Activated naive CD4-positive, alpha-beta T cell treated with anti-CD3 and anti-CD28 coated beads for 36 hours (primary cell): ENCODE results near the gene TMEM235. TPM values are rescaled to one million over a fixed set of nuclear protein-coding genes. Genes with fewer than 3 reads are reported as not detected.

Source experiments
- CTCF ChIA-PET: fragments of 350-600 bp; sonication (Branson Sonifier 250); formaldehyde crosslinking; loops from one replicate; lab custom pipeline; 2021; ENCODE audit warnings: antibody characterized with exemption; lab: Charles Lee
- DNase-seq: peaks from one replicate; pipeline ENCODE4 v3.0.0-alpha.2; 2020
- H3K27ac Mint-ChIP-seq: one replicate; pipeline ENCODE4 v1.8.0; 2021; ENCODE audit warnings: mild to moderate bottlenecking, mixed read lengths
- H3K27me3 Mint-ChIP-seq: one replicate; pipeline ENCODE4 v1.8.0; 2021; ENCODE audit warnings: low read depth, mixed read lengths
- H3K36me3 Mint-ChIP-seq: one replicate; pipeline ENCODE4 v1.8.0; 2021; ENCODE audit warnings: low read depth, mixed read lengths
- H3K4me1 Mint-ChIP-seq: one replicate; pipeline ENCODE4 v1.8.0; 2021; ENCODE audit warnings: low read depth, mixed read lengths
- H3K4me3 Mint-ChIP-seq: one replicate; pipeline ENCODE4 v1.8.0; 2021; ENCODE audit warnings: mild to moderate bottlenecking, moderate library complexity, mixed read lengths
- H3K9me3 Mint-ChIP-seq: one replicate; pipeline ENCODE4 v1.8.0; 2021; ENCODE audit warnings: mixed read lengths
- intact Hi-C: fragments of 100-400 bp; cut with micrococcal nuclease; formaldehyde crosslinking; loops from one replicate; pipeline ENCODE4 v1.15.1; 2023
- total RNA-seq, 2 experiments: library from RNA; stranded (reverse); gene quantifications; one replicate each; pipeline ENCODE4 v1.2.3, GENCODE V29; 2021

Gene TMEM235
- total RNA-seq, 2 experiments from 2014 or later, result not detected

DNA sequence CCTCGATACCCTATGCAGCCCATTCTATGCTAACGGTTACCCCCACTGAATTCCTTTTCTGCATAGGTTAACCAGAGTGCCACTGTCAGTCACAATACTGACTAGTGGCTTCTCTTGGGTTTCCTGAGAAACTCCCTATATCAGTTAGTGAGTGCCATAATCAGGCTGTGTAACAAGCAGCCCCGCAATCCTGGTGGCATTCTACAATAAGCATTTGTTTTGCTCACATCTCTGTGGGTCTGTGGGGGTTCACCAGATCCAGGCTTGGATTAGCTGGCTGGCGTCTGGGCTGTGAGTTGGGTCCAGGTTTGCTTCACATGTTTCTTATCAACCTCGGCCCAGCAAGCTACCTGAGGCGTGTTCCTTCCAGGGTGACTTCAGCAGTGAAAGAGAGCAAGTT is 42.4 kb downstream of the TMEM235 start:
- H3K27ac Mint-ChIP-seq, result no peak overlapping the region
- H3K4me1 Mint-ChIP-seq, result peaks cover 48% of the 10 kb centered on the region
- no peaks in the 10 kb centered on the region for H3K27me3 Mint-ChIP-seq
- H3K4me3 Mint-ChIP-seq, result no peak overlapping the region
- H3K36me3 Mint-ChIP-seq, result no peaks in the 10 kb centered on the region
- CTCF ChIA-PET, result interaction anchor here (0.5 to 1.4 kb wide), 2 partner anchors 9 to 15 kb away, joined by 3 to 6 read pairs; no protein-coding TSS in a partner anchor
- no peaks in the 10 kb centered on the region for H3K9me3 Mint-ChIP-seq
- no peak for DNase-seq
- intact Hi-C loops, result loop anchor here (2.0 kb wide), 2 partner anchors 15 to 23 kb away; no protein-coding TSS in a partner anchor

DNA sequence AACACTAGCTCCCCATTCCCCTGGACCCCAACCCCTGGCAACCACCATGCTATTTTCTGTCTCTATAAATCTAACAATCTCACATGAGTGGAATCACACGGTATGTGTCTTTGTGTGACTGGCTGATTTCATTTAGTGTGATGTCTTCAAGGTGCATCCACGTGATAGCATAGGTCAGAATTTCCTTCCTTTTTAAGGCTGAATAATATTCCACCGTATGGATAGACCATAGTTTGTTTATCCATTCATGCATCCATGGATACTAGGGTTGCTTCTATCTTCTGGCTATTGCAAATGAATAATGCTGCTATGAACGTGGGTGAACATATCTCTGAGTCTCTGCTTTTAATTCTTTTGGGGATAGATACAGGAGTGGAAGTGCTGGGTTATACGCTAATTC is 43.9 kb downstream of the TMEM235 start:
- H3K27me3 Mint-ChIP-seq, result no peaks in the 10 kb centered on the region
- peaks cover 51% of the 10 kb centered on the region for H3K4me1 Mint-ChIP-seq
- no peak overlapping the region for H3K27ac Mint-ChIP-seq
- no peaks in the 10 kb centered on the region for H3K9me3 Mint-ChIP-seq
- H3K36me3 Mint-ChIP-seq, result no peaks in the 10 kb centered on the region
- no peak for DNase-seq
- no peak overlapping the region for H3K4me3 Mint-ChIP-seq
- intact Hi-C loops, result no loop called here
- CTCF ChIA-PET, result interaction anchor here (0.6 to 1.1 kb wide), 4 partner anchors 15 to 163 kb away, joined by 3 to 4 read pairs (median 4); no protein-coding TSS in a partner anchor

DNA sequence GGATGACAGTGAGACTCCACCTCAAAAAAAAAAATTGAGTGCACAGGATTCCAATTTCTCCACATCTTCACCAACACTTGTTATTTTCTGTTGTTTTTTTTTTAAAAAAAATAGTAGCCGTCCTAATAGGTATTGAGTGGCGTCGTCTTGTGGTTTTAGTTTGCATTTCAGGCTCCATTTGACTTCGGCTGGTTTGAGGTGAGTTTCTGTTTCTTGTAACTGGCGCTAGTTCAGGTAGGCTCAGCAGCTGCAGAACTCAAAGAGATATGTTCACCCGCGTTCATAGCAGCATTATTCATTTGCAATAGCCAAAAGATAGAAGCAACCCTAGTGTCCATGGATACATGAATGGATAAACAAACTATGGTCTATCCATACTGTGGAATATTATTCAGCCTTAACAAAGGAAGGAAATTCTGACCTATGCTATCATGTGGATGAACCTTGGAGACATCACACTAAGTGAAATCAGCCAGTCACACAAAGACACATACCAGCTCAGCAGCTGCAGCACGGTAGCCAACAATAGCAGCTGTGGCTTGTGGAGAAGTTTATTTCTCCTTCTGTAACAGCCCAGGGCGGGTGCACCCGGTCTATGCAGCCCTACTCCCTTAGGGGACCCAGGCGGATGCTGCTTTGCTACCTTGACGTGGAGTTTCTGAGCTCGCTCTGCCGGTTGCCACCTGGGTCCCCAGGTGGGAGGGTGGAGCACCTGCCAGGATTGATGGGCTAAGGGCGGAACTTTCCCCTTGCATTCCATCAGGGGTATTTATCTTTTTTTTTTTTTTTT is 44.9 kb downstream of the TMEM235 start:
- Mint-ChIP-seq H3K4me1 (peaks cover 45% of the 10 kb centered on the region), H3K4me3 (peak overlapping the region; percentile 9), H3K9me3 (no peaks in the 10 kb centered on the region), H3K27me3 (no peaks in the 10 kb centered on the region), H3K27ac (peak overlapping the region; percentile 54), H3K36me3 (no peaks in the 10 kb centered on the region)
- CTCF ChIA-PET, result interaction anchor here (0.6 to 0.8 kb wide), 5 partner anchors 13 to 164 kb away, joined by 3 to 4 read pairs (median 4); no protein-coding TSS in a partner anchor
- intact Hi-C loops, result no loop called here
- DNase-seq, result peak; percentile 39

DNA sequence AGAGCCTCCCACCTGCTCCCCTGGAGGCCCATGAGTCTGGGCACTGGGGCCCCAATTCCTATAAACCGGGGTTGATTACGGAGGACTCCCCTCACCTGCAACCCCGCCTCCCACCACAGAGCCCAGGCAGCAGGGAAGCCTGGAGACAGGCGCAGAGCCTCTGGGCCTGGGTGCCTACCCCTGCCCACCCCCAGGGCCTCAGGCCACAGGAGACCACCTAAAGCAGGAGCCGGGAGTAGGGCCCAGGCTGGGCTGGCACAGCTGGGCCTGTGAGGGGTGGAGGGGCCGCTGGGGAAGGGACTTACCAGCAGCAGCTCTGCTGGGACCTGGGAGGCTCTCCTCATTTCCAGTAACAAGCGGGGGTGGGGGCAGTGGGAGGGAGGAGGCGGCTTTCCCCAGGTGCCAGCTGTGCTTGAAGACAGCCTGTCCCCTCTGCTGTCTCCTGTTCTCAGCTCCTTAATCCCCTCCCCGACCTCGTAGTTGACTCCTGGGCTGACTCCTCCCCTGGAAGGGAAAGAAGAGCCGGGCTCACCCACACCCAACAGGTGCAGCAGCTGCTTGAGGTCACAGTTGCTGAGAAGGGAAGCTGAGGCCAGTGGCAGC is 46.8 kb downstream of the TMEM235 start:
- peak overlapping the region; percentile 56 for H3K4me3 Mint-ChIP-seq
- intact Hi-C loops, result no loop called here
- no peaks in the 10 kb centered on the region for H3K36me3 Mint-ChIP-seq

DNA sequence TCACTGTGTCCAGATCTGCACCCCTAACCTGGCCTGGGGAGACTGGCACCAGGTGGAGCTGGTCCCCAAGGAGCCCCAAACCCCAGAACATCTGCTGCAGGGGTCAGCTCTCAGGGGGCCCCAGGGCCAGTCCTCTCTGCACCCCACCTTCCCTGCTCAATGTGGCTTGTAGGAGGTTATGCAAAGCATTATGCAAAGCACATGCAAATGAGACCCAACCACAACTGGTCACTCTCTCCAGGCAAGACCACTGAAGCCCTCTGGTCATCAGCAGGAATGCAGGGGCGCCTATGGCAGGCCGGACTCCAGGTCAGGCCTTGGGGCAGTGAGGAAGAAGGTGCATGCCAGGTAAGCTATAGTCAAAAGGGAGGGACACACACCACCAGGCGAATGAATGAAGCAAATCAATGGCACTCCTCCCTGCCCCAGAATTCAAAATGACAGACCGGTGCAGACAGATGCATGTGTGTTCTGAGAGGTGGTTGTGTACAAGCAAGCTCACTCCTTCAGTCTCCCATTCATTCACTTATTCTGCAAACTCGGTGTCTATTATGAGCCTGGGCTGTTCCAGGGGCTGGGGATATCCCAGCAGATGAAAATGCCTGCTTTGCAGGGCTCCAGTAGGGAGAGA is 48.0 kb downstream of the TMEM235 start:
- intact Hi-C loops, result no loop called here
- CTCF ChIA-PET, result interaction anchor here (1.6 kb wide), 1 partner anchor 29 kb away, joined by 5 read pairs; no protein-coding TSS in a partner anchor

More for the DNA sequence above, 46.8 kb downstream of the TMEM235 start:
- CTCF ChIA-PET, result interaction anchor here (0.9 to 1.6 kb wide), 2 partner anchors 10 to 28 kb away, joined by 3 to 5 read pairs; no protein-coding TSS in a partner anchor
- DNase-seq, result peak; percentile 75
- Mint-ChIP-seq H3K4me1 (peaks cover 25% of the 10 kb centered on the region), H3K27ac (peak overlapping the region; percentile 76), H3K9me3 (no peaks in the 10 kb centered on the region), H3K27me3 (no peaks in the 10 kb centered on the region)

DNA sequence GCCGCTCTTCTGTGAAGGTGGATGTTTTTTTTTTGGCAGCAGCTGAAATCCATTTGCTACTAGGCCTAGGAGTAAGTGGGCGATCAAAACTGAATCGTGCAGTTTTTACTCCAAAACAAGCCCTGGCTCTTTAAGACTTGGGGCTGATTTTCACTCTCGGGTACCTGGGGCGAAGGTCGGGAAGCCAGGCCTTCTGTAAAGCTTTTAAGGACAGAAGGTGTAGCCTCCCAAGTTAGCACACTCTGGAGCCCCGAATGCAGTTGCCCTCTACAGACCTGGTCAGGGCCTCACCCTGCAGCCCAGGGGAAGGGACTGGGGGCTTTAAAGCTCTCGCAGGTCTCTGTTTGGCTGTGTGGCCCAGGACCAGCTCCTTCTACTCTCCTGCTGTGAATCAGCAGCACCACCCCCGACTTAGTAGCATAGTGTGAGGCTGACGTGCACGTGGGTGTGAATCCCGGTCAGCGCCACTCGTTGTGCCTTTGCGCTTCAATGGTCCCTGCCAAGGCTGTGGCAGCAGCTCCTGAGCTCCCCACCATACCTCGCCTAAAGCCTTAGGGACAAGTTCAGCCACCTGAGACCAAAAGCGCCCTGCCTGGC is 49.9 kb downstream of the TMEM235 start:
- CTCF ChIA-PET, result no interaction called here

More for the DNA sequence above, 48.0 kb downstream of the TMEM235 start:
- Mint-ChIP-seq H3K9me3 (no peaks in the 10 kb centered on the region), H3K27me3 (no peaks in the 10 kb centered on the region), H3K4me1 (peaks cover 24% of the 10 kb centered on the region), H3K27ac (no peak overlapping the region), H3K36me3 (no peaks in the 10 kb centered on the region), H3K4me3 (no peak overlapping the region)
- no peak for DNase-seq

DNA sequence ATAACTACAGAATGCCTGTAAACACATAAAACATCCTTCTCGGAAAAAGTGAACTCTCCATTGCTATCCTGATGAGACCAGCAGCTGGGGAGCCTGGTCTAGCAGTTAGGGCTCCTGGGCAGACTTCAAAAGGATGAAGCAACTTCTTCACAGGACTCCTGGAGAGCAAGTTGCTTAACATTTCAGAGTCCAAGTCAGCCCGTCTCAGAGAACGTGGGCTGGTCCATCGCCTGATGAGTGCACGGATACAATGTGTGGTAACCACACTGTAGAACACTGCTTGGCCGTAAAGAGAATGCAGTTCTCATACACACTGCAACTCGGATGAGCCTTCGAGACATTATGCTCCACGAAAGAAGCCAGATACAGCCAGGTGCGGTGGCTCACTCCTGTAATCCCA is 52.7 kb downstream of the TMEM235 start:
- no peak for DNase-seq
- intact Hi-C loops, result no loop called here
- Mint-ChIP-seq H3K27me3 (no peaks in the 10 kb centered on the region), H3K4me1 (peaks cover 5% of the 10 kb centered on the region), H3K27ac (no peak overlapping the region), H3K36me3 (no peaks in the 10 kb centered on the region), H3K9me3 (no peaks in the 10 kb centered on the region), H3K4me3 (no peak overlapping the region)
- CTCF ChIA-PET, result interaction anchor here (0.5 kb wide), 1 partner anchor 460 kb away, joined by 3 read pairs; no protein-coding TSS in a partner anchor

More for the DNA sequence above, 49.9 kb downstream of the TMEM235 start:
- DNase-seq, result no peak
- H3K4me3 Mint-ChIP-seq, result no peak overlapping the region
- intact Hi-C loops, result no loop called here
- no peaks in the 10 kb centered on the region for H3K9me3 Mint-ChIP-seq
- H3K4me1 Mint-ChIP-seq, result peaks cover 21% of the 10 kb centered on the region
- H3K27me3 Mint-ChIP-seq, result no peaks in the 10 kb centered on the region
- H3K36me3 Mint-ChIP-seq, result no peaks in the 10 kb centered on the region
- no peak overlapping the region for H3K27ac Mint-ChIP-seq

DNA sequence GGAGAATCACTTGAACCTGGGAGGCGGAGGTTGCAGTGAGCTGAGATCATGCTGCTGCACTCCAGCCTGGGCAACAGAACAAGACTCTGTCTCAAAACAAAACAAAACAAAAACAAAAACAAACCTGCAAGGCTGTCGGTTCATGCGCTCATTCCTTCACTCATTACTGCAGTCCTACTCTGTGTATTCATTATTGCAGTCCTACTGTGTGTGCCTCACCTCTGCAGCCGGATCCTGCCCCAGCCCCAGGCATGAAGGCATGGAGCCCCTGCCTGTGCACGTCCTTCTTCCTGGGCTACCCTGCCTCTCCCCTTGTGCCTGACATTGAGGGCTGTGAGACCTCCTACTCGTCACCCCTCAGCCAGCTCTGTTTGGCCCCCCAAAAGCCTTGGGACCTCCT is 57.6 kb downstream of the TMEM235 start:
- Mint-ChIP-seq H3K27me3 (no peaks in the 10 kb centered on the region), H3K9me3 (no peaks in the 10 kb centered on the region), H3K4me1 (peaks cover 2% of the 10 kb centered on the region), H3K4me3 (no peak overlapping the region), H3K27ac (no peak overlapping the region), H3K36me3 (no peaks in the 10 kb centered on the region)
- DNase-seq, result no peak
- intact Hi-C loops, result loop anchor here (1.0 kb wide), 1 partner anchor 67 kb away; no protein-coding TSS in a partner anchor
- CTCF ChIA-PET, result interaction anchor here (0.6 to 4.8 kb wide), 12 partner anchors 11 to 308 kb away, joined by 3 to 36 read pairs (median 4); no protein-coding TSS in a partner anchor

DNA sequence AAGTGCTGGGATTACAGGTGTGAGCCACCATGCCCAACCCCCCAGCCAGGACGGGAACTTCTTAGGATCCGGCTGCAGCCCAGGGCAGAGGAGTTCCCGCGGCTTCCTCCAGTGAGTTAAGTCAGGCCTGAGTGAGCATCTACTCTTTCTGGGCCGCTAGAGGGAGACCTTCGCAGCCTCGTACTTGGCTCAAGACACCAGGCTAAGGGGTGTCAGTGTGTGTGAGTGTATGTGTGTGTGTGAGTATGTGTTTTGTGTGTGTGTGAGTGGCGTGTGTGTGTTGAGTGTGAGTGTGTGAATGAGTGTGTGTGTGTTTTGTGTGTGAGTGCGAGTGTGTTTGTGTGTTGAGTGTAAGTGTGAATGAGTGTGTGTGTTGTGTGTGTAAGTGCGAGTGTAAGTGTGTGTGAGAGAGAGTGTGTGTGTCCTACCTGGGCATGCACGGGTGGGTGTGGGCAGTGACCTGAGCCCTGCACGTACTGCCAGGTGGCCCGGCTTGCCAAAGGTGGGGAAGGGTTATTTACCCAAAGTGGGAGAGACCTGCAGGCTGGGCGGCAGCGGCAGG is 58.5 kb downstream of the TMEM235 start:
- CTCF ChIA-PET, result interaction anchor here (0.7 to 4.8 kb wide), 9 partner anchors 14 to 134 kb away, joined by 3 to 36 read pairs (median 4); no protein-coding TSS in a partner anchor
- peak; percentile 89 for DNase-seq
- H3K27me3 Mint-ChIP-seq, result no peaks in the 10 kb centered on the region
- peaks cover 2% of the 10 kb centered on the region for H3K4me1 Mint-ChIP-seq
- H3K4me3 Mint-ChIP-seq, result no peak overlapping the region
- H3K36me3 Mint-ChIP-seq, result no peaks in the 10 kb centered on the region
- intact Hi-C loops, result loop anchor here (1.0 to 2.0 kb wide), 5 partner anchors 25 to 132 kb away; partner anchors contain the start of gene SOCS3
- no peaks in the 10 kb centered on the region for H3K9me3 Mint-ChIP-seq
- no peak overlapping the region for H3K27ac Mint-ChIP-seq
